GM18508 (cell line): Measurements from ENCODE around the gene CD207.
"Not testable (repeated sequence)": the region's sequence is repeated elsewhere in the genome, so short reads cannot be mapped to it uniquely, and the experiment has no call there.

Experiments used
- ATAC-seq: cut with Tn5 transposase; IDR thresholded peaks from one replicate; pipeline ENCODE4 v1.9.1; 2021; ENCODE audit warnings: moderate number of reproducible peaks; ENCODE audit not compliant: insufficient read depth, unreplicated experiment

The CD207 gene

GRCh38 chr2:70830366-70830765 is 5.2 kb downstream of the CD207 start:
- no peak for ATAC-seq

GRCh38 chr2:70829916-70830315 is 5.7 kb downstream of the CD207 start:
- no peak for ATAC-seq

- no peak for ATAC-seq
Measured at GRCh38 chr2:70828914-70829824, 6.4 kb downstream of the CD207 start.

GRCh38 chr2:70828115-70828514 is 7.5 kb downstream of the CD207 start:
- no peak for ATAC-seq

GRCh38 chr2:70827388-70827787 is 8.2 kb downstream of the CD207 start:
- ATAC-seq: no peak

- ATAC-seq: no peak
Measured at GRCh38 chr2:70826696-70827350, 8.8 kb downstream of the CD207 start.

- ATAC-seq: no peak
Measured at GRCh38 chr2:70823249-70823648, 12.4 kb downstream of the CD207 start.

GRCh38 chr2:70822843-70823242 is 12.8 kb downstream of the CD207 start:
- ATAC-seq: no peak

GRCh38 chr2:70820499-70820898 is 15.1 kb downstream of the CD207 start, which contains the start of gene CLEC4F:
Gene CLEC4F, minus strand, starts transcription at chr2:70820599. Its CDS starts 76 bp downstream, at chr2:70820523.
- no peak for ATAC-seq

- no peak for ATAC-seq
Measured at GRCh38 chr2:70817284-70817954, 18.2 kb downstream of the CD207 start.

- no peak for ATAC-seq
Measured at GRCh38 chr2:70816726-70817125, 18.9 kb downstream of the CD207 start.

- no peak for ATAC-seq
Measured at GRCh38 chr2:70808983-70809958, 26.3 kb downstream of the CD207 start.

GRCh38 chr2:70807828-70808118 is 27.8 kb downstream of the CD207 start:
- no peak for ATAC-seq

- ATAC-seq: no peak
Measured at GRCh38 chr2:70807102-70807827, 28.4 kb downstream of the CD207 start.

- no peak for ATAC-seq
Measured at GRCh38 chr2:70806620-70807019, 29.0 kb downstream of the CD207 start.

- no peak for ATAC-seq
Measured at GRCh38 chr2:70806013-70806412, 29.6 kb downstream of the CD207 start.

- ATAC-seq: no peak
Measured at GRCh38 chr2:70801607-70802263, 33.9 kb downstream of the CD207 start.

GRCh38 chr2:70799706-70800105 is 35.9 kb downstream of the CD207 start:
- no peak for ATAC-seq

GRCh38 chr2:70797996-70798395 is 37.6 kb downstream of the CD207 start:
- ATAC-seq: not testable (repeated sequence)
